ENCODE data around the gene ASB10.

GRCh38 chr7:151193203-151193978 lies 6.3 kb upstream of the ASB10 start:
- TF ChIP-seq CTCF (IDR thresholded peaks at IDR 0.05) (no peak), KDM5A (IDR thresholded peaks at IDR 0.05) (no peak), POLR2A (IDR thresholded peaks at IDR 0.05; ENCODE audit: low read length) (no peak), REST (IDR thresholded peaks at IDR 0.05) (no peak), USF2 (IDR thresholded peaks at IDR 0.05) (no peak)

All from A549 (cell line).